GM13976 (cell line): ENCODE data around the gene MAN2A1.

Experiments used
- DNase-seq: peaks from one replicate; pipeline ENCODE4 v3.0.0; 2012; ENCODE audit warnings: low spot score
- CTCF ChIP-seq: IDR thresholded peaks from 2 replicates; pipeline ENCODE4 v1.5.1; 2012; ENCODE audit warnings: borderline replicate concordance, mild to moderate bottlenecking; ENCODE audit not compliant: insufficient read depth; ENCODE audit errors: extremely low read depth, missing control alignments, control extremely low read depth
- in situ Hi-C: fragments of 300-500 bp; cut with MboI; formaldehyde crosslinking; loops from one replicate; pipeline ENCODE4 v1.12.0; 2022; ENCODE audit warnings: low sequenced_read_pairs, mixed read lengths, inconsistent platforms; ENCODE audit not compliant: unreplicated experiment

The MAN2A1 gene

GRCh38 chr5:109908366-109908765, 218.6 kb downstream of the MAN2A1 start:
- no peak for TF ChIP-seq CTCF
- no peak for DNase-seq
- in situ Hi-C loops: no loop called here

GRCh38 chr5:109910874-109911273, 221.1 kb downstream of the MAN2A1 start:
- no peak for DNase-seq
- in situ Hi-C loops: no loop called here

GRCh38 chr5:109911731-109912130, 222.0 kb downstream of the MAN2A1 start:
- TF ChIP-seq CTCF: no peak
- in situ Hi-C loops: no loop called here
- DNase-seq: no peak

More at GRCh38 chr5:109910874-109911273, 221.1 kb downstream of the MAN2A1 start:
- TF ChIP-seq CTCF: no peak

DNA sequence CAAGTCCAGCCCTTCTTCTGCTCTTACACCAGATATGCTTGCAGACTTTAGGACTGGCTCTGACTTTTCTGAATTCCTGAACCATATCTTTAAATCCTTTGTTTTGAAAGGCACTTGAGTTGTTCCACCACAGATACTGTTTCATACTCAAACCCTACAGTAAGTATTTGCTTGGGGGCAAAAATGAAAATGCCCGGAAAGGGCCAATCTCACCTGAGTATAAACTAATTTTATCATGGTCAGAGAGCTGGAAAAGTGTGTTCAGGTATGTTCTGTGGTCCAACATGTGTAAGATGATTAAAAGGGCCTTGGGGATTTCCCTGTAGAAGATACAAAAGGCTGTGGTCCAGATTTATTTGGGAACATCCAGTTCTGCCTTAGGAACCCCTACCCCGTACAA, 225.2 kb downstream of the MAN2A1 start:
- TF ChIP-seq CTCF: no peak
- in situ Hi-C loops: no loop called here
- no peak for DNase-seq

DNA sequence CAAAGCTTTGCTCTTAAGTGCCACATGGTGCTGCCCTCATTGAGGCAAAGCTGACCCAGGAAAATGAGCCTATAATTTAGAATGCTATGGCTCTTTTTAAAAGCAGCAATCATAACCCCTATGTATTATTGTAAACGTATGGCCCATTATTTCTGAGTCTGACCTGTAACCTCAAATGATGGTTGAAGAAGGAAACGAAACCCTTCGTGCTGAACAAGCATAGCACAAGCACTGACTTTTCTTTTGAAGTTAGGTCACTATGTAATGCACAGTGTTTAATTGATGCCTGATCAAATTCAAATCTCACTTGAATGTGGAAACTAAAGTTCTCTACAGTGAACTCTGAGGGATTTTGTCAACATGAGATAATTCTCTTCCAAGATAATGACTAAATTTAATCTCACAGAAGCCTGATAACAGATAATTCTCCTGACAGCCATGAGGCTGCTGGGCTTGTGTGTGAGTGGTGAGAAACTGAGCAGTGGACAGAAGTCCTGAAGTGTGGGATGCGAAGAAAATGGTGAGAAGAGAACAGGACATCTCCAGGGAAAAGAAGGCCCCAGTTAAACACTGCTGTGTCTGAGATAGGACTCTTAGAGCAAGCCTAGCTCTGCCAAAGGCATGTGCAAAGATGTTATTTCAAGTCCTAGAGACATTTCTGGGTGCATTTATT, 226.9 kb downstream of the MAN2A1 start:
- TF ChIP-seq CTCF: no peak
- DNase-seq: no peak
- in situ Hi-C loops: no loop called here
